Lower lobe of right lung (tissue), 2 donors: ENCODE measurements around the gene ZNF566. TPM values are rescaled to one million over a fixed set of nuclear protein-coding genes. Genes with fewer than 3 reads are reported as not detected.
A peak's percentile ranks its signal among the peaks of the same experiment; 100 is the strongest.

ENCODE experiments used
- ATAC-seq, 2 donors: fragments of 200-7000 bp; cut with Tn5 transposase; one replicate each; pipeline ENCODE4 v1.9.1; 2020 to 2022; ENCODE audit warnings: mild to moderate bottlenecking in 2 of 2, moderate library complexity in 2 of 2
- DNase-seq: peaks from one replicate; pipeline ENCODE4 v3.0.0-alpha.2; 2020
- H3K27ac ChIP-seq: fragments of 200-600 bp; one replicate; pipeline ENCODE4 v1.8.0; 2022
- H3K27me3 ChIP-seq: fragments of 200-600 bp; one replicate; pipeline ENCODE4 v1.8.0; 2022; ENCODE audit warnings: low read depth
- H3K36me3 ChIP-seq: fragments of 200-600 bp; one replicate; pipeline ENCODE4 v1.8.0; 2022; ENCODE audit warnings: mild to moderate bottlenecking
- H3K4me1 ChIP-seq: fragments of 200-600 bp; one replicate; pipeline ENCODE4 v1.8.0; 2022
- H3K4me3 ChIP-seq: fragments of 200-600 bp; one replicate; pipeline ENCODE4 v1.8.0; 2022; ENCODE audit warnings: mild to moderate bottlenecking
- H3K9me3 ChIP-seq: fragments of 200-600 bp; one replicate; pipeline ENCODE4 v1.8.0; 2022
- intact Hi-C: fragments of 100-400 bp; cut with DNase I; formaldehyde crosslinking; loops from one replicate; pipeline ENCODE4 v1.11.0; 2022
- long read RNA-seq: library from polyadenylated mRNA; unstranded; transcript quantifications from one replicate; pipeline ENCODE4 v2.0.0, GENCODE V29; 2021
- total RNA-seq: library from RNA; stranded (reverse); fragmentation: NEBNext Ultra II Directional; extraction: Animal tissue kit (Norgen Biotek cat#: 25700); gene quantifications from one replicate; pipeline ENCODE4 v1.2.1, GENCODE V29; 2021
- TF ChIP-seq, protein P1 (sequence below): fragments of 200-600 bp; IDR thresholded peaks from one replicate; pipeline ENCODE4 v1.8.0; 2022; ENCODE audit warnings: antibody characterized with exemption, mild to moderate bottlenecking
- donor health status: DM: no; HTN: yes; CAD: no; lungs with severe emphysema.

The ZNF566 gene
- total RNA-seq, result 11.3 TPM
- long read RNA-seq, partial matches to known transcripts, result 0 of 10 reads
- long read RNA-seq, other reads (novel, unspliced or antisense), result 3 of 10 reads

DNA sequence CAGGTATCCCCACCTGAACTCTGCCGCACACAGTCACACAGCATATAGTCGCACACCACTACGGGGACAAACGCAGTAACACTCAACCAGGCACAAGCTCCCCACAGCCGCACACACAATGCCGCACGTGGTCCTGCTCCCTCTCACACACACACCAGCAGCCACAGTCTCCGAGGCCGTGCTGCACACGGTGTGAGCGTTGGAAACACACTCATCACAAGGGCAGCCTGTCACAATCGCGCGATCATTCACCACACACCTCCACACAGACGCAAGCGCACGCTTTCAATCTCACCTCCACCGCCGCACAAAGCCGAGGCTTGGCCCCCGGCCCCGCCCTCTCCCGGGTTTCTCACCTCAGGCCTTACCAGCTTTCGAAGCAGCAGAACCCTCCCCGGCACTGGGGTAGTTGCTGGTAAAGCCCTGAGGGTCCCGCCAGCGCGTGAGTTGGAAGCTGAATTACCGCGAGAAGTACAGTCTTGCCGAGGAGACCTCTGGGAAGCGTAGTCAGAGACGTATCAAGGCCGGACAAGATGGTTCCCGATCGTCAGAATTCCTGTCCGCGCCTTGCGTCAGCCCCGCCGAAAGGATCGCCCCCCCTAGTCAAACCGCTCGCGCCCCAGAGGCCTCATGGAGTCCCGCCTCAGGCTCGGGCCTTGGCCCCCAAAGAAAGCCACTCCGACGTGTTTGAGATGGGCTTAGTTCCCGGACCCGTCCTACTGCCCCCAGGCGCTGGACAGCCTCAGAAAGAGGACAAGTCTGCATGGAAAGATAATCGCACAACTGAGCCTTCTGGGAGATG is at the start of gene ZNF566:
Gene ZNF566, minus strand, starts transcription at position 444 of the 802 bp plus-strand sequence. CDS start 13,004 bp downstream, outside the sequence.
- Histone ChIP-seq H3K36me3 (no peaks in the 10 kb centered on the region), H3K27ac (peak within 1 kb of the TSS; percentile 94), H3K4me1 (peaks cover 11% of the 10 kb centered on the region), H3K4me3 (peak within 1 kb of the TSS; percentile 86), H3K27me3 (no peaks in the 10 kb centered on the region), H3K9me3 (no peaks in the 10 kb centered on the region)
- DNase-seq (peak; percentile 93), ATAC-seq (peak; percentile 99 to 100)
- TF ChIP-seq, protein P1, sequence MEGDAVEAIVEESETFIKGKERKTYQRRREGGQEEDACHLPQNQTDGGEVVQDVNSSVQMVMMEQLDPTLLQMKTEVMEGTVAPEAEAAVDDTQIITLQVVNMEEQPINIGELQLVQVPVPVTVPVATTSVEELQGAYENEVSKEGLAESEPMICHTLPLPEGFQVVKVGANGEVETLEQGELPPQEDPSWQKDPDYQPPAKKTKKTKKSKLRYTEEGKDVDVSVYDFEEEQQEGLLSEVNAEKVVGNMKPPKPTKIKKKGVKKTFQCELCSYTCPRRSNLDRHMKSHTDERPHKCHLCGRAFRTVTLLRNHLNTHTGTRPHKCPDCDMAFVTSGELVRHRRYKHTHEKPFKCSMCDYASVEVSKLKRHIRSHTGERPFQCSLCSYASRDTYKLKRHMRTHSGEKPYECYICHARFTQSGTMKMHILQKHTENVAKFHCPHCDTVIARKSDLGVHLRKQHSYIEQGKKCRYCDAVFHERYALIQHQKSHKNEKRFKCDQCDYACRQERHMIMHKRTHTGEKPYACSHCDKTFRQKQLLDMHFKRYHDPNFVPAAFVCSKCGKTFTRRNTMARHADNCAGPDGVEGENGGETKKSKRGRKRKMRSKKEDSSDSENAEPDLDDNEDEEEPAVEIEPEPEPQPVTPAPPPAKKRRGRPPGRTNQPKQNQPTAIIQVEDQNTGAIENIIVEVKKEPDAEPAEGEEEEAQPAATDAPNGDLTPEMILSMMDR, result no peak
- intact Hi-C loops, result no loop called here

DNA sequence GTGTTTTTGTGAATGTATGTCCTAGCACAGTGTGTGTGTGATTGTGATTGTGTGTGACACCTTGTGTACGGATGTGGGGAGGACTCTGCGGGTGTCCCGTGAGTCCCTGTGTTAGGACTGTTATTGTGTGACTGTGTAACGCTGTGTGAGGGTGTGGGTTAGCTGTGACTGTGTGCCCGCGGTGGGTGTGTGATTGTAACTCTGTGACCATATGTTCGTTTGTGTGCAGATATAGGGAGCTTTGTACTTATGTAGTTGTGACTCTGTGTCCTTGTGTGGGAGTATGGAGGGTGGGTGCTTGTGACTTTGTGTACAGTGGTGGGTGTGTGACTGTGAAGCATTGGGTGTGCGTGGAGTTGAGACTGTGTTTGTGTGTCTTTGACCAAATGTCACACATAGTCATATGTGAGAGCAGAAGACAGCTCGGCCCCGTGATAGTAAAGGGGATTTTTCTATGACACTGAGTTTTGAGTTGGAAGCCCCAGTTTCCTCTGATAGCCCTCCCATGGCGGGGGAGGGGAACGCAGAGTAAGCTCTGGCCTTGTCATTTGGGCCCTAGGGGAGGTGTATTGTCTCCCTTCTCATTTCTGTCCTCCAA is 39.7 kb upstream of the ZNF566 start:
- peaks cover 6% of the 10 kb centered on the region for H3K36me3 ChIP-seq
- intact Hi-C loops, result no loop called here
- DNase-seq (no peak), ATAC-seq (peak; percentile 16 to 40)
- peak overlapping the region; percentile 77 for H3K4me3 ChIP-seq
- TF ChIP-seq, protein P1, result no peak
- H3K9me3 ChIP-seq, result peaks cover 61% of the 10 kb centered on the region
- H3K27ac ChIP-seq, result peak overlapping the region; percentile 91
- H3K27me3 ChIP-seq, result no peaks in the 10 kb centered on the region
- H3K4me1 ChIP-seq, result peaks cover 19% of the 10 kb centered on the region

DNA sequence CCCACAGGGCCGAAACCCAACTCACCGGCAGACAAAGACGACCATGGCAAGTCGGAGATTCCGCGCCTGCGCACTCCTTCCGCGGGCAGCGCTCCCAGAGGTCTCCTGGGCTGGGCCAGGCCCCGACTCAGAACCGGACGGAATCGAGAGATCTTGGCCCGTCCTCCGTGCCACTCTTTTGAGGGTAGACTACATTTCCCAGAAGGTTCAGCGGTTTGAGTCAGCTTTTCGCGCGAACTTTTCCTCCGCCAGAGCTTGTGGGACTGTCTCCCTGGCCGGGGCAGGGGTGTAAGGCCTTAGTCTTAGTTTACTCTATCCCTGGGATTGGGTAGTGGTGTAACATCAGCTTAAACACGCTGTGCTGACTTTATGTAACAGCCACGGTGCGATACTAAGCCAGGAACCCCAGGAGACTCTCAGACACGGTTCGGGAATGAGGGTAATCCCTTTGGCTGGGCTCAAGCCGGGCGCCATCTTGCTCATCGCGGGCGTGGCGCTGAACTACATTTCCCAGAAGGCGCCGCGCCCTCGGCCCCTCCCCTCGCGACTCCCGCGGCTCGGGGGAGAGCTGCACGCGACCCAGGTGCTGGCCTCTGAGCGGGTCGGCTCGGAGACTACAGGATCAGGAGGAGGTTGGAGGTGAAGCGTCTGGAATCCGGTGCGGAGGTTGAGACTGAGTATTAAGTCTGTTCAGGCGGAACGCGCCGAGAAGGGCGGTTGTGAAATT is 39.0 kb upstream of the ZNF566 start, which contains the start of gene ZNF260:
Gene ZNF260, minus strand, starts transcription at position 78 of the 727 bp plus-strand sequence. CDS start 13,033 bp downstream, outside the sequence.
- Histone ChIP-seq H3K4me3 (peak within 1 kb of the TSS; percentile 77), H3K4me1 (peaks cover 19% of the 10 kb centered on the region), H3K27ac (peak within 1 kb of the TSS; percentile 91), H3K36me3 (peaks cover 6% of the 10 kb centered on the region), H3K27me3 (no peaks in the 10 kb centered on the region), H3K9me3 (peaks cover 59% of the 10 kb centered on the region)
- ATAC-seq (peak; percentile 99), DNase-seq (peak; percentile 97)
- intact Hi-C loops, result no loop called here
- TF ChIP-seq, protein P1, result no peak

DNA sequence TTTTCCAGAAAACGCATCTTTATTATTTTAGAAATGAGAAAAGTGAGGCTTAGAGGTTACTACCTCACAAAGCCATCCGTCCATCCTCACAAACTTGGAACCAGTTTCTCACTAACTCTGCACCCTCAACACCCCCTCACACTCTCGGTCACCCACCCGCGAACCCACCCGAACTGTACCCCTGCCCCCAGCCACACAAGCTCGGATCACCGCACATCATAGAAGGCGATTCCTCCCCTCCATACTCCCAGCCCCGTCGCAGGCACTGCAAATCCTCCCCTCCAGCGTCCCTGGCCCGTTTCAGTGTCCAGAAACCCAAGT is 38.5 kb upstream of the ZNF566 start:
- intact Hi-C loops, result no loop called here
- H3K4me1 ChIP-seq, result peaks cover 19% of the 10 kb centered on the region
- peak overlapping the region; percentile 77 for H3K4me3 ChIP-seq
- DNase-seq, result no peak
- H3K27ac ChIP-seq, result peak overlapping the region; percentile 91
- TF ChIP-seq, protein P1, result no peak
- H3K9me3 ChIP-seq, result peaks cover 59% of the 10 kb centered on the region
- ATAC-seq, result peak in 1 of 2 donors; percentile 37
- peaks cover 6% of the 10 kb centered on the region for H3K36me3 ChIP-seq
- H3K27me3 ChIP-seq, result no peaks in the 10 kb centered on the region

DNA sequence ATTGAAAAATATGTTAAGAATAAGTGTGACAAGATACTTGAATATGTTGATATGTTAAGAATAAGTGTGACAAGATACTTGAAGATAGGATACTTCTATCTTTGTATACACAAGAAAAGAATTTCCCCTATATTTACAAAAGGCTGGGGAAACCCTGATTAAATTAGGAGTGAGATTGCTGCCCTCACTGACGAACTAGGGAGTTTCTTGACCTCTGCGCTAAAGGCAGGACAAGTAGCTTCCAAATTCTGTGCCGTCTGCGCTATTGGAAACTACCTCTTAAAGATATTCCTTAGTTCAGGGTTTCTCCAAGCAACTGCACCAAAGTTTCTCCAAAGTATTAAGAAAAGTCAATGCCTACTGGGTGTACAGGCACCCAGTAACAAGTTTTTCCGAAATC is 38.0 kb upstream of the ZNF566 start:
- peaks cover 6% of the 10 kb centered on the region for H3K36me3 ChIP-seq

More for the DNA sequence above, 38.0 kb upstream of the ZNF566 start:
- peak overlapping the region; percentile 77 for H3K4me3 ChIP-seq
- peak overlapping the region; percentile 91 for H3K27ac ChIP-seq
- H3K4me1 ChIP-seq, result peaks cover 19% of the 10 kb centered on the region
- DNase-seq, result no peak
- TF ChIP-seq, protein P1, result no peak
- intact Hi-C loops, result no loop called here
- no peaks in the 10 kb centered on the region for H3K27me3 ChIP-seq
- peaks cover 59% of the 10 kb centered on the region for H3K9me3 ChIP-seq
- ATAC-seq, result no peak
